Ovary (tissue), 3 donors: ENCODE data around the gene OTX1.

Experiments used
- CTCF ChIP-seq, 3 donors: fragments of 450-650 bp in 2 of 3; fragments of 200-600 bp in 1 of 3; IDR thresholded peaks; one replicate each; pipeline versions ENCODE4 v1.5.1 to v1.8.0; 2016 to 2022; ENCODE audit warnings: antibody characterized with exemption in 3 of 3, mild to moderate bottlenecking in 1 of 3
- EP300 ChIP-seq: sonication (generic); formaldehyde crosslinking; IDR thresholded peaks from one replicate; pipeline ENCODE4 v1.6.1; 2017; ENCODE audit warnings: antibody characterized with exemption
- POLR2A ChIP-seq: fragments of 450-650 bp; IDR thresholded peaks from one replicate; pipeline ENCODE4 v1.6.1; 2017; ENCODE audit warnings: antibody characterized with exemption, mild to moderate bottlenecking, moderate library complexity
- donor health status: DM: no; HTN: no; CAD: no.

- TF ChIP-seq CTCF (IDR thresholded peaks at IDR 0.05) (no peak), POLR2A (no peak), EP300 (no peak)
These were observed 9.0 kb upstream of the OTX1 start for GRCh38 chr2:63041592-63041991.
